ENCODE data around the gene BMAL1. TPM values are rescaled to one million over a fixed set of nuclear protein-coding genes. Genes with fewer than 3 reads are reported as not detected.

BMAL1 gene
- total RNA-seq, 1 donor from 2014 or later: 7.7 TPM

- H3K27me3 Mint-ChIP-seq (ENCODE audit: unreplicated experiment): no peaks in the 10 kb centered on the region
- no peak overlapping the region for H3K4me3 Mint-ChIP-seq (ENCODE audit: unreplicated experiment)
- no peaks in the 10 kb centered on the region for H3K36me3 Mint-ChIP-seq (ENCODE audit: low read depth, unreplicated experiment)
- no peaks in the 10 kb centered on the region for H3K4me1 Mint-ChIP-seq (ENCODE audit: unreplicated experiment)
- no peak overlapping the region for H3K27ac Mint-ChIP-seq (ENCODE audit: unreplicated experiment)
- DNase-seq (ENCODE audit: low spot score): no peak
- TF ChIP-seq CTCF (IDR thresholded peaks at IDR 0.05; ENCODE audit: unreplicated experiment): no peak
- H3K9me3 Mint-ChIP-seq (ENCODE audit: unreplicated experiment): no peaks in the 10 kb centered on the region
These were observed 37.2 kb downstream of the BMAL1 start for GRCh38 chr11:13314676-13315394.

- Mint-ChIP-seq H3K9me3 (ENCODE audit: unreplicated experiment) (no peaks in the 10 kb centered on the region), H3K4me1 (ENCODE audit: unreplicated experiment) (no peaks in the 10 kb centered on the region), H3K27ac (ENCODE audit: unreplicated experiment) (no peak overlapping the region), H3K27me3 (ENCODE audit: unreplicated experiment) (no peaks in the 10 kb centered on the region), H3K4me3 (ENCODE audit: unreplicated experiment) (no peak overlapping the region), H3K36me3 (ENCODE audit: low read depth, unreplicated experiment) (no peaks in the 10 kb centered on the region)
- no peak for DNase-seq (ENCODE audit: low spot score)
- TF ChIP-seq CTCF (IDR thresholded peaks at IDR 0.05; ENCODE audit: unreplicated experiment): no peak
These were observed 38.2 kb downstream of the BMAL1 start for GRCh38 chr11:13315517-13316432.

- Mint-ChIP-seq H3K4me1 (ENCODE audit: unreplicated experiment) (no peaks in the 10 kb centered on the region), H3K27ac (ENCODE audit: unreplicated experiment) (no peak overlapping the region), H3K27me3 (ENCODE audit: unreplicated experiment) (no peaks in the 10 kb centered on the region), H3K9me3 (ENCODE audit: unreplicated experiment) (no peaks in the 10 kb centered on the region), H3K4me3 (ENCODE audit: unreplicated experiment) (no peak overlapping the region), H3K36me3 (ENCODE audit: low read depth, unreplicated experiment) (no peaks in the 10 kb centered on the region)
- DNase-seq (ENCODE audit: low spot score): no peak
- TF ChIP-seq CTCF (IDR thresholded peaks at IDR 0.05; ENCODE audit: unreplicated experiment): no peak
These were observed 39.0 kb downstream of the BMAL1 start for GRCh38 chr11:13316528-13316961.

GRCh38 chr11:13317293-13318080 lies 39.9 kb downstream of the BMAL1 start:
- Mint-ChIP-seq H3K9me3 (ENCODE audit: unreplicated experiment) (no peaks in the 10 kb centered on the region), H3K4me1 (ENCODE audit: unreplicated experiment) (no peaks in the 10 kb centered on the region), H3K36me3 (ENCODE audit: low read depth, unreplicated experiment) (no peaks in the 10 kb centered on the region), H3K27ac (ENCODE audit: unreplicated experiment) (no peak overlapping the region), H3K4me3 (ENCODE audit: unreplicated experiment) (no peak overlapping the region), H3K27me3 (ENCODE audit: unreplicated experiment) (no peaks in the 10 kb centered on the region)
- TF ChIP-seq CTCF (IDR thresholded peaks at IDR 0.05; ENCODE audit: unreplicated experiment): no peak
- no peak for DNase-seq (ENCODE audit: low spot score)
